GM19395 (cell line): ENCODE data around the gene GNB1L.
"Not testable (repeated sequence)": the region's sequence is repeated elsewhere in the genome, so short reads cannot be mapped to it uniquely, and the experiment has no call there.

Experiments used
- ATAC-seq: cut with Tn5 transposase; IDR thresholded peaks from one replicate; pipeline ENCODE4 v1.9.1; 2021; ENCODE audit warnings: mild to moderate bottlenecking, moderate library complexity; ENCODE audit not compliant: unreplicated experiment

The GNB1L gene

DNA sequence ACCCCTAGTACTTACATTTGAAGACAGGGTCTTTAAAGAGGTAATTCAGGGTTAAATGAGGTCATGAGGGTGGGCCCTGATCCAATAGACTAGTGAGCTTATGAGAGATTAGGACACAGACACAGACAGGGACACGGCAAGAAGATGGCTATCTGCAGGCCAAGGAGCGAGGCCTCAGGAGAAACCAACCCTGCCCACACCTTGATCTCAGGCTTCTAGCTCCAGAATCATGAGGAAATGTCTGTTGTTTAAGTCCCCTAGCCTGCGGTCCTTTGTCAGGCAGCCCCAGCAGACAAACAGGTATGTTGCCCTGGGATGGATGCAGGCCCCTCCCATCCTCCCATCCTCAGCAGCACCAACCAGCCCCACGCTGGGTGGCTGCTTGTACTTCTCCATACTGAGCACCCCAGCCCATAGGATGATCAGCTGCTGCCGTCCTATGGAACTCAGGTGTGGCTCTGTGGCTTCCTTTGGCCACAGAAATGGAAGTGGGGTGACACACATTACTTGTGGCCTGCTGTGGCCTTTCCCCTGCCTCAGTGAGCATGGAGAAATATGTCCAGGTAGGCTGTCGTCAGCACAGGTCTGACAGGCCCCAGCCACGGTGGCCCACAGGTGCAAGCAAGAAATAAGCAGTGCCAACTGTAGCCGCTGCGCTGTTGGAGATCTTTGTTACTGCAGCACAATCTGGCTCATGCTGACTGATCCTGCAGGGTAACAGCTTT lies 7.9 kb downstream of the GNB1L start:
- ATAC-seq = no peak

DNA sequence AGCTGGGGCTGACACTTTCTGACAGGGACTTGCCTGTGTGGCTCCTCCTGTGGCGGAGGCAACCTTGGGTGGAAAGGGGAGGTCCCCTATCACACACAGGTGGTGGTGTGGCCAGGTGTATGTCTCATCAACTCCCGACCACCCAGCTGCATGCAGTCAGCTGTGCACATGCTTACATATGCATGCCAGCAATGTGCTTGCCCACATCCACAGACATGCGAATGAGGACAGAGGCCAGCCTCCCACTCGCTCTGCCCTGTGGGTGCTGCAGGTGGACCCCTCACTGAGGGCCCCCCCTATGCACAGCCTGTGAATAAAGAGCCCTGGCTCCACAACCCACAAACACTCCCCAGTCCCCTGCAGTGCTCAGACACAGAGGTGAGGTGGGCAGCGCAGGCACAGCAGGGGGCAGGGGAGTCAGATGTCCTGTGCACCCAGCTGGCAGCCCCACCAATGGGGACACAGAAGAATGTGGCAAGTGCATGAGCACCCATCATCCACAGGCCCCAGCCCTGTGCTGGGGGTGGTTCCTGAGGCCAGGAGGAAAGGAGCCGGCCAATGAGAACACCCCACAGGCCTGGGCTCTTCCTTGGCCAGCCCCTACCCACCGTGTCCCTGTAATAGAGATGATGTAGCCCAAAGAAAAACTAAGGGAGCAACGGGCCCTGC lies 9.5 kb downstream of the GNB1L start:
- no peak for ATAC-seq

DNA sequence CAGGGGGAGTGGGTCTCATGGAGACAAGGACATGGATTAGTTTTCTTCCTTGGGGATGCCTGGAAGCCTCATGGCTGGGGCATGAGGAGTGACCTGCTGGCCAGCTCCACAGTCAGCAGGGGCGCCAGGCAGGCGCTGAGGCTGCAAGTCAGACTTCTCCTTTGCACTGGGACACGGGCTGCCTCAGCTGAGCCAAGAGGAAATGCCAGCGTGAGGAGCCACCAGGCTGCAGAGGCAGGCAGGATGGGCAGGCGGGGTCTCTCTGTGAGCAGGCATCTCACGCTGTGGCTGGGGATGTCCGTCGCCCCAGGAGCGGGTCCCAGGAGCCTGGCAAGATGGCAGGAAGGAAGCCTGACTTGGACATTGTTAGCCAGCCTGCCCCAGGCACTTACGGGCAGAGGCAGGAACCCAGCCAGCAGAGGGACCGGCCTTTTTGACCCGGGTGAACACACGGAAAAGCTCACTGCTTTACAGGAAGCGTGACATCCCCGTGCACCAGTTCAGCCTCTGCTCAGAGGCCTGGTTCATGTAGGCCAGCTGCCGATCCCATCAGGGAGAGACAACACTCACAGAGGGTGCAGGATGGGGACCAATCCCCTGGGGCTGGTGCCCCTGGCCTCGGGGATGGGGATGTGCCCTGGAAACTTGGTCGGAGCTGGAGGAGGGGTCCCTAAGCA lies 10.2 kb downstream of the GNB1L start:
- ATAC-seq = no peak

DNA sequence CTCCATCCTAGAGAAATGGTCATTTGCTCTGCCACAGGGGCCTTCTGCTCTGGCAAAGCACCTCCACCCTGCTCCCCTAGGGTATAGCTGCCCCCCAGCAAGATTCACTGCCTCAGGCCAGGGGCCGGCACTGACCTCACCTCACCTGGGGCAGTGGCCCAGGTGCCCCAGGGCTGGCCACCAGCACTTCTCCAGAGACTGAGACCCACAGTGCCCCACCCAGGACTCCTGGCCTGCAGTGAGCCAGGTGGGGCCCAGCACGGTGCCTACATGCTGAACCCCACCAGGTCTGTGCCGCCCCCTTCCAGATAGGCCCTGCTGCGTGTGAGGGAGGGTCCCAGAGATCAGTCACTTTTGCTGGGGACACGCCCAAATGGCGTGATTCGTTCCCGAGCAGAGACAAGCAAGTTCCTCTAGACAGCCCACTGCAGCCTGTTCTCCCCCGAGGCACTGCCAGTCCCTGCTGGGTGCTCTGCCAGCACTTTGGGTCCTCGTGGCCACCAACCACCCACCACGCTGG lies 10.8 kb downstream of the GNB1L start:
- no peak for ATAC-seq

DNA sequence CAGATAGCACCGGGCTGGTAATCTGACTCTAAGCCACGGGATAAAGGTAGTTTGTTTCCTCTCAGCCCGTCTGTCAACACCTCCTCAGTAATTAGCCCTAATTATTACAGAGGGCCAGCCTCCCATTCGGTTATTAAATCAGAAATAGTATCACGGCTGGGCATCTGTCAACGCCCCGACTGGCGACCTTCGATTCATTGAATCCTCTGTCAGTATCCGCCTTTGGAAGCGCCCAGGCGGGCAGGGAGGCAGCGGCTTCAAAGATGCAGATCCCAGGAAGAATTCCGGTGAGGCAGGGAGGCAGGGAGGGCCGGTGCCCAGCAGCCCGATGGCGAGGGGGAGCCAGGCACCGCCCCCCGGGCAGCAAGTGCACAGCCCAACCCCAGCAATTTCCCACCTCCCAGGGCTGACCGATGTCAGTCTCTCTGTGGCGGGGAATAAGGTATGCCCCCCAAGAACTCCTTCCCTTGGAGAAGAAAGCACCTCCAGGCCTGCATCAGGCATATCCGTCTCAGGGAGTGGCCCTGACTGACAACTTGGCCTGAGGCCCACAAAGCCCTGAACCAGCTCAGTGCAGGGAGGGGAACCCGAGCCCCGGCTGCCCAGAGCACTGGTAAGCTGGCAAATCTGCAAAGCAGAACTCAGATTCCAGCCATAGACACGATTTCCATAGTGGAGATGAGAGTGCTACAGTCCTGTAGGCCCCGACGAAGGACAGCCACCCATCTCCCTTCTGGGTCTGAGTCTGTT lies 11.4 kb downstream of the GNB1L start:
- no peak for ATAC-seq

DNA sequence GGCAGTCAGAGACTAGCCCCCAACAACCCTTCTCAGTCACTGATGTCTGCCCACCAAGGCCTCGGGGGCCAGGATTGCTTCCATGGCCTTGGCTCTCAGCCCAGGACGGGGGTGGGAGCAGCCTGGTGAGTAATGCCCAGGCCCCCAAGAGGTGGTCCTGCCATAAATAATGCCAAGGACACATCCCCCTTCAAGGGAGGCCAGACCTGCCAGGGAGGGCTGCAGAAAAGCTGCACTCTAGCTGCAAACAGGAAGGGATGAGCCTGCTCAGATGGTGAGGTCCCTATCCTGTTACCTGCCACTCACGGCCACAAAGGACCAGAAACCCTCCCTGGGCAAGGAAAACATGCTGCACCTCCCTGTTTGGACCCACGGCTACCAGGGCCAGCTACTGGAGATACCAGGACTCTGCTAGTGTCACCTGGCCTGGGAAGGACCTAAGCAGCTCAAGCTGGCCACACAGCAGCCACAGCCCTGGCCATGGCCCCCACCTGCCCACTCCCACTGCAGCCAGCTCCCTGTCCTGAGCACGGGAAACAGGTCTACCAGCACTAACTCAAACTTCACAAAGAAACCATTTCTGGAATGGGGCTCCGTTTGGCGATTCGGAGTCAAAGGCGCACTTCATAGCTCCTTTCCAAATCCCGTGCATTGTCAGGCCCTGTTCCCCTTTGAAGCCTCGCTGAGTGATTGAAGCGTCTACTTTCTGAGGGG lies 12.1 kb downstream of the GNB1L start:
- ATAC-seq = no peak

DNA sequence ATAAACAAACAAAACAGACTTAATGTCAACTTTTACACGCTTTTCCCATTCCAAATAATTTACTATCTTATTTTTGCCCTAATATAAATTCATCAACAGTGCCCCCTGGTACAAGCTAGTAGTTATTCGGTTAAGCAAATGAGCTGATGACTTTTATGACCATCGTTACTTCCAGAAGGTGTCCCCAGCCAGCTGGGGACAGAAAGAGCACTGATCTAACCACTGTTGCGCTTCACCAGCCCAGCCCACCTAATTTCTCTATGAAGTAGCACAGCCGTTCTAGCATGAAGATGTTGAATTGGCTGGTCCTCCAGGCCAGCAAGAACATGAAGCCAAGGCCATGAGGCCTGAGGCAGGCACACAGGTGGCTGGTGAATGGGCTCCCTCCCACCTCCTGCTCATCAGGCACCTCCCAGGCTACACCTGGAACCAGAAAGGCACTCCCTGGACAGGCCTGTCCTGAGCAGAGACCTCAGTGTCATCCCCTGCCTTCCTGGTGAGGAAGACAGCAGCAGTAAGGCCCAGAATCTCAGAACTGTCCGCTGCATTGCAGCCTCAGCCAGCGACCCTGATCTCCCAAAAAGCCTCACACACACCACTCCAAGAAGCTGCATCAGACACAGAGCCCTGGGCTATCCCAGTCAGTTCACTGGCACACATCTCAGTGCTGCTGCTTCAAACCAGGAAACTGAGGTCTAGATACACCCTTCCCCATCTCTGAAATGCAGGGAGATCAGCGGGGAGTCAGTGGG lies 12.9 kb downstream of the GNB1L start:
- ATAC-seq = no peak

DNA sequence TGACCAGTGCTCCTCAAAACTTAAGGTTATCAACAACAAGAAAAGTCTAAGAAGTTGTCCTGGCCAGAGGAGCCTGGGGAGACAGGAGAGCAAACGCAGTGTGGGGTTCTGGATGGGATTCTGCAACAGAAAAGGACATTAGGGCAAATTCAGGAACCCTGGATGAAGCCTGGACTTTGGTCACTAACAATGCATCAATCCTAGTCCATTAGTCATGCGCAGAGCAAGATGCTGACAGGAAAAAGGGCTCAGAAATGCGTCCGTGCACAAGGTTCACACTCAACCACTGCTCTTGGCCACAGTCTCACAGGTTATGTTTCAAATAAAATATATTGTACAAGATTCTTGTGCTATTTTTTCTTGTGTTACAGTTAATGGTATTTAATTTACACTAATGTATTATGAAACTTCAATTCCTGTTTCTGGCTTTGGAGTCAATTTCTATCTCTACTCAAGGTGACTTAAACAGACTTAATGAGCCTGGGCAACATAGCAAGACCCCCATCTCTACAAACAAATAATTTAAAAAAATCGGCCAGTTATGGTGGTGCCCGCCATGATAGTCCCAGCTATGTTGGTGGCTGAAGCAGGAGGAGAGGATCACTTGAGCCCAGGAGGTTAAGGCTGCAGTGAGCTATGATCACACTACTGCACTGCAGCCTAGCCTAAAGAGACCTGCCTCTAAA lies 13.6 kb downstream of the GNB1L start:
- ATAC-seq = no peak

DNA sequence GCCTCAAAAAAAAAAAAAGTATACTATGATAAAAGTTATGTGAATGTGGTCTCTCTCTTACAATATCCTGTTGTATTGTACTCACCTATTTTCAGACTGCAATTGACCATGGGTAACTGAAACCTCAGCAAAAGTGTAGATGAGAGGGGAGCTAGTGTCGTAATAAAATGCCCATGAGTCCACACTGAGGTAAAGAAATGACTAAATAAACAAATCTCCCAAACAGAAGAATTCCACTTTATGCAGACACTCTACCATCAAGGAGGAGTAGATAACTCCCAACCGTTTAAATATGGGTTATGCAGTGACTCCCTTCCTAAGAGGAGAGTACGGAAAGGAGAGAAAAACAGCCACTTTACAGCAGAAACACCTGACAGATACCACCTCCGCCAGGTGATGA lies 14.6 kb downstream of the GNB1L start:
- no peak for ATAC-seq

DNA sequence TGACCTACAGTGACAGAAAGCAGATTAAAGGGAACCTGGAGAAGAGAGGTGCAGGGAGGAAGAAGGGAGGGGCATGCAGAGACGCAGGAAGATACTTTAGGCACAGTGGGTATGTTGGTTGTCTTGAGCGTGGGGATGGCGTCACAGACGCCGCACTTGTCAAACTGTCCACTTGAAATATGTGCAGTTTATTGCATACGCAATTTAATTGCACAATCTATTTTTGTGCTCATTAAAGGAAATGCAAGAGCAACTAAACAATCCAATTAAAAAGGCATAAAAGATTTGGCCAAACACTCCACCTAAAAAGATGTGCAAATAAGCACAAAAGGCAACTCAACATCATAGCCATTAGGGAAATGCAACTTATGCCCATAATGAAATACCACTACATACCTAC lies 16.8 kb downstream of the GNB1L start:
- no peak for ATAC-seq

DNA sequence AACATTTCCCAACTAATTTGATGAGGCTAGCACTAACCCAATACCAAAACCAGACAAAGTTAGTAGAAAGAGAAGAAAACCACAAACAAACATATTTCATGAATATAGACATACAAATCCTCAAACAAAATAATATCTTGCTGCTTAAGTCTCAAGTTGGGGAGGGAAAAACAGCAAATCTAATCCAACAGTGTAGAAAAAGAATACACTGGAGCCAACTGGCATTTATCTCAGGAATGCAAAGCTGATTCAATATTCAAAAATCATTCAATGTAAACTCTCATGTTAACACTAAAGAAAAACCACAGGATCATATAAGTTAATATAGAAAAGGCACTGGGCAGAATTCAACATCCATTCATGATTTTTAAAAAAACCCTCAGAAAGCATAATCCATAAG lies 18.2 kb downstream of the GNB1L start:
- no peak for ATAC-seq

DNA sequence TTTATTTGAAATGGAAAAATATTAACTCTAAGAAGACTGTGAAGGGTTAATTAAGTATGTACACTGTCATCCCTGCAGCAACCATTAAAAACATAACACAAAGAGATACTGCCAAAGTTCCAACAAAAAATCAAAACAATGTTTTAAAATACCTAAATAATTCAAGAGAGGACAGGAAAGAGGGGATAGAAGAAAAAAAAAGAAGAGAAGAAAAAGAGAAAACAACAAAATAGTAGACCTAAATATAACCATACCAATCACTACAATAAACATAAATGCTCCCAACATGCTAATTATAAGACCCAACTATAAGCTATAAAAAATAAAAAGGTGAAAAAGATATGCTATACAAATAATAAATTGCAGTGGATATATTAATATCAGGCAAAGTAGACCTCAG lies 20.1 kb downstream of the GNB1L start:
- ATAC-seq = no peak

DNA sequence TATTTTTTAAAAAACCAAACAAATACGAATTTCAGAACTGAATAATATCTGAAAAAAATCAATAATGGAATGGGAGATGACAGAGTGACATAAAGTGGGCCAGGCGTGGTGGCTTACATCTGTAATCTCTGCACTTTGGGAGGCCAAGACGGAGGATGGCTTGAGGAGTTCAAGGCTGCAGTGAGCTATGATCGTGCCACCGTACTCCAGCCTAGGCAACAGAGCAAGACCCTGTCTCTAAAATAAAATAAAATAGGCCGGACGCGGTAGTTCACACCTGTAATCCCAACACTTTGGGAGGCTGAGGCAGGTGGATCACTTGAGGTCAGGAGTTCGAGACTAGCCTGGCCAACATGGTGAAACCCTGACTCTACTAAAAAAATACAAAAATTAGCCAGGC lies 21.3 kb downstream of the GNB1L start:
- not testable (repeated sequence) for ATAC-seq

DNA sequence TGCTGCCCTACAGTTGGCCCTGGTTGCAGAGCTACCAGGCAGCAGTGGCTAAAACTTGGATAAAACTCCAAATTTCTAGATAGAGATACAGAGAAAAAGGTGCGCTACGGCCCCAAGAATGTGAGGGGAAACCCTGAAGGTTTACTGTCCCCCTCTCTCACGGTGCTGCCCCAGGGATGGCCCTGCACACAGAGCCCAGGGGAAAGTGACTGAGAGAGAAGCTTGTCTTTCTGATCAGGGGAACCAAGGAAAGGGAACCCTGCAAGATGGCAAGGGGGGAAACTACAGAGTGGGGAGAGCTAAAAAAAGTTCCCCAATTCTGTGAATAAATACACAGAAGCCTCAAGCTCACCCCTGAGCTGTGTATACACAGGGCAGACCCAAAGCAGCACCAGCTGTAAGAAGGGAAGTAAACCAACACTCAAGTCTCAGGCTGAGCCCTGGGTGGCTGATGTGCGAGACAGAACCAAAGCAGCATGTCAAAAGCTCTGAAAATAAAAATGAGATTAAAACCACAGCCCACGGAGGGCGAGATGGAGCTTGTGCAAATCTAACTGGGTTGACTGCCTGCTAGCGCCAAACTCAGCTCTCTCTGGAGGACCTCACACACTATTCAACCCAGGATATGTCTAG lies 22.1 kb downstream of the GNB1L start:
- no peak for ATAC-seq

DNA sequence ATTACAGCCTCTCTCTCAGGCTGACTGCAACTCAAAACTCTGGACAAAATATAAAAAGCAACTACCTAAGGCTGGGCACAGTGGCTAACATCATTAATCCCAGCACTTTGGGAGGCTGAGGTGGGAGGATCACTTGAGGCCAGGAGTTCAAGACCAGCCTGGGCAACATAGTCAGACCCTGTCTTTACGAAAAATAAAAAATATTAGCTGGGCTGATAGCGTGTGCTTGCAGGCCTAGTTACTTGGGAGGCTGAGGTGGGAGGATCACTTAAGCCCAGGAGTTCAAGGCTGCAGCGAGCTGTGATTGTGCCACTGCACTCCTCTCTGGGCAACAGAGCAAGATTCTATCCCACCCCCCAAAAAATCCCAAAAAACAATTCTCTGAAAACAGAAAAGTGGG lies 22.7 kb downstream of the GNB1L start:
- not testable (repeated sequence) for ATAC-seq

DNA sequence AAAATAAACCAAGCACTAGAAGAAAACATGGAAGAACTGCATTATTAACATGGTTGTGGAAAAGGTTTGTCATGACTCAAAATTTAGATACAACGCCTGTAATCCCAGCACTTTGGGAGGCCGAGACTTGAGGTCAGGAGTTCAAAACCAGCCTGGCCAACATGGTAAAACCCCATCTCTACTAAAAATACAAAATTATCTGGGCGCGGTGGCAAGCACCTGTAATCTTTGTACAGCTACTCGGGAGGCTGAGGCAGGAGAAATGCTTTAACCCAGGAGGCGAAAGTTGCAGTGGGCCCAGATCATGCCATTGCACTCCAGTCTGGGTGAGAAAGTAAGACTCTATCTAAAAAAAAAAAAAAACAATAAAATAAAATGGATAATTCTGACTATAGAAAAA lies 23.7 kb downstream of the GNB1L start:
- no peak for ATAC-seq

DNA sequence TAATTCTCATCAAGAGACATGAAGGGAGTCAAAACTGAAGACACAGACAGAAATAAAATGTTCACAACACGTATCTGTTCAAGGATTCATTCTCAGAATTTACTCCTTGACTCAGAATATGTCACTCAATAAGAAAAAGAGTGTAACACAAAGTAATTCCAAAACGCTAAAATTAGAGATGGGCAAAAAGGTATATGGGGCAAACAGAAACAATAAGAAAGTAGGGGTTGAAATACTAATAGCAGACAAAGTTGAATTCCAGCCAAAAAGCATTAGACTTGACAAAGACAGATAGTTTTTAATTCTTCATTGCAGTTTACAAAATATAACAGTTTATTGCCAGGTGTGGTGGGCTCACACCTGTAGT lies 26.7 kb downstream of the GNB1L start:
- no peak for ATAC-seq

DNA sequence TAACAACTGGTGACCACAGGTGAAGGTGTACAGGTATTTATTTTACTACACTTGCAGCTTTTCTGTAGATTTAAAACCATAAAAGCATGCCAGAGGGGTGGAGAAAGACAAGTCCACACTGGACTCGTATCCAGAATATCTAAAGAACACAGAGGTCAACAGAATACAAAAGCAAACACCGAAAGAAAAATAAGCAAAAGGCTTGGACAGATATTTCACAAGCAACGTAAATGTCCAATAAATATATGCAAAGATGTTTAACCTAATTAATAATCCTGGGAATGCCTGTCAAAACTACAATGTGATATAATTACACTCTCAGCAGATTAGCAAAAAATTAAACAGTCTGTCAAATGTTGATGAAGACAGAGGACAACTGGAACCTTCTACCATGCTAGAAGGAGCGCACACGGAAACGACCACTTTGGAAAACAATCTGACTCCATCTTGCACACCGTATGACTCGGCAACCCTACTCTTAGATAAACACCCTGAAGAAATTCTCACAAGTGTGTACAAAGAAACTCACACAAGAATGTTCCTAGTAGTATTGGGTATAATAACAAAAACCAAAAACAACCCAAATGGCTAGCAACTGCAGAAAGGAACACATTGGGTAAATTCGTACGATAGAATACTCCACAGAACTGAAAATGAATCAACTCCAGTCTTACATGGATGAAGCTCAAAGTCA lies 27.2 kb downstream of the GNB1L start:
- no peak for ATAC-seq

DNA sequence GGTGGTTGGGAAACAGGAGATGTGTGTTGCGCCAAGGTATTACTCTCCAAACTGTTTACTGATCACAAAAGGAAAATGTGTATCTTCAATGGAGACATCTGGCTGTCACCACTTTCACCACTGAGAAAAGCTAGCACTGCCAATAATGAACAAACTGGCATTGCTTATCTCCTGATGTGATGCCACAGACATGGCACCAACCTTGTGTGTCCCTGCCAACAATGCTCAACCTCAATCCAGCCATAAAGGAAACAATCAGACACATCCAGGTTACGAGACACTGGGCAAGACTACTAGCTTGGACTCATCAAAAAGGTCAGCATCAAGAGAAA lies 28.1 kb downstream of the GNB1L start:
- ATAC-seq = no peak
